MM.1S (cell line): Measurements from ENCODE around the gene GPR17.

Source experiments
- DNase-seq: peaks from one replicate; pipeline ENCODE4 v3.0.0-alpha.2; 2015
- H2AFZ ChIP-seq: fragments of 300-600 bp; sonication (generic); 2 replicates; pipeline ENCODE4 v1.6.0; 2016; ENCODE audit warnings: antibody characterized with exemption, low read length
- H3F3A ChIP-seq: fragments of 300-600 bp; sonication (generic); 2 replicates; pipeline ENCODE4 v1.6.1; 2016; ENCODE audit warnings: mild to moderate bottlenecking, antibody characterized with exemption, low read length, moderate library complexity, mixed read lengths; ENCODE audit not compliant: insufficient read depth
- H3K27ac ChIP-seq: fragments of 300-600 bp; sonication (generic); 2 replicates; pipeline ENCODE4 v1.5.1; 2016; ENCODE audit warnings: mild to moderate bottlenecking, low read length
- H3K27me3 ChIP-seq: fragments of 300-600 bp; sonication (generic); replicated peaks from 2 replicates; pipeline ENCODE4 v1.6.0; 2016; ENCODE audit warnings: low read length; ENCODE audit not compliant: insufficient read depth
- H3K36me3 ChIP-seq: fragments of 300-600 bp; sonication (generic); replicated peaks from 2 replicates; pipeline ENCODE4 v1.6.1; 2016; ENCODE audit warnings: mild to moderate bottlenecking, low read length, mixed read lengths; ENCODE audit not compliant: insufficient read depth
- H3K4me1 ChIP-seq: fragments of 300-600 bp; sonication (generic); 2 replicates; pipeline ENCODE4 v1.6.1; 2016; ENCODE audit warnings: low read length, mixed read lengths
- H3K4me2 ChIP-seq: fragments of 300-600 bp; sonication (generic); 2 replicates; pipeline ENCODE4 v1.6.0; 2016; ENCODE audit warnings: low read depth, low read length
- H3K4me3 ChIP-seq: fragments of 300-600 bp; sonication (generic); 2 replicates; pipeline ENCODE4 v1.5.1; 2016; ENCODE audit warnings: low read length, mixed read lengths
- H3K79me2 ChIP-seq: fragments of 300-600 bp; sonication (generic); 2 replicates; pipeline ENCODE4 v1.6.1; 2016; ENCODE audit warnings: mixed run types, low read length, mixed read lengths
- H3K9ac ChIP-seq: fragments of 300-600 bp; sonication (generic); 2 replicates; pipeline ENCODE4 v1.6.1; 2016; ENCODE audit warnings: low read length, mixed read lengths
- H3K9me2 ChIP-seq: fragments of 300-600 bp; sonication (generic); replicated peaks from 2 replicates; pipeline ENCODE4 v1.6.1; 2016; ENCODE audit warnings: mild to moderate bottlenecking, low read length, mixed read lengths; ENCODE audit not compliant: insufficient read depth
- H3K9me3 ChIP-seq: fragments of 300-600 bp; sonication (generic); replicated peaks from 2 replicates; pipeline ENCODE4 v1.6.1; 2016; ENCODE audit warnings: mild to moderate bottlenecking, low read length, mixed read lengths; ENCODE audit not compliant: insufficient read depth
- H4K20me1 ChIP-seq: fragments of 300-600 bp; sonication (generic); 2 replicates; pipeline ENCODE4 v1.6.1; 2016; ENCODE audit warnings: mild to moderate bottlenecking, low read length, moderate library complexity, mixed read lengths; ENCODE audit not compliant: insufficient read depth
- CTCF ChIP-seq: fragments of 300-600 bp; sonication (generic); IDR thresholded peaks from 2 replicates; pipeline ENCODE4 v1.5.1; 2016; ENCODE audit warnings: antibody characterized with exemption, low read length, mixed read lengths
- EZH2 ChIP-seq: fragments of 300-600 bp; sonication (generic); optimal IDR thresholded peaks from 2 replicates; pipeline ENCODE3; 2017; ENCODE audit warnings: low read depth, mild to moderate bottlenecking, antibody characterized with exemption, low read length, mixed read lengths
- EZH2phosphoT487 ChIP-seq: fragments of 300-600 bp; sonication (generic); IDR thresholded peaks from 2 replicates; pipeline ENCODE4 v1.6.1; 2018; ENCODE audit warnings: antibody characterized with exemption, low read length

Gene GPR17

GRCh38 chr2:127680706-127681287 lies 34.8 kb downstream of the GPR17 start:
- no peak overlapping the region for H2AFZ ChIP-seq
- no peak overlapping the region for H3K4me3 ChIP-seq

GRCh38 chr2:127681288-127681804 lies 35.4 kb downstream of the GPR17 start:
- H3K36me3 ChIP-seq, result no peaks in the 10 kb centered on the region
- no peaks in the 10 kb centered on the region for H4K20me1 ChIP-seq
- H3K27me3 ChIP-seq, result peaks cover 9% of the 10 kb centered on the region
- H3K79me2 ChIP-seq, result no peaks in the 10 kb centered on the region
- TF ChIP-seq CTCF, result no peak
- H3K4me3 ChIP-seq, result no peak overlapping the region
- no peaks in the 10 kb centered on the region for H3K4me1 ChIP-seq
- no peak overlapping the region for H3K27ac ChIP-seq
- no peaks in the 10 kb centered on the region for H3K9me3 ChIP-seq
- no peak overlapping the region for H2AFZ ChIP-seq
- H3K9me2 ChIP-seq, result no peaks in the 10 kb centered on the region
- H3K9ac ChIP-seq, result no peak overlapping the region
- H3F3A ChIP-seq, result no peaks in the 10 kb centered on the region
- no peak overlapping the region for H3K4me2 ChIP-seq
- DNase-seq, result no peak

More at GRCh38 chr2:127680706-127681287, 34.8 kb downstream of the GPR17 start:
- Histone ChIP-seq H3K36me3 (no peaks in the 10 kb centered on the region), H3K4me1 (no peaks in the 10 kb centered on the region), H3K27me3 (peaks cover 14% of the 10 kb centered on the region), H3K9me2 (no peaks in the 10 kb centered on the region), H3K9me3 (no peaks in the 10 kb centered on the region), H3F3A (no peaks in the 10 kb centered on the region), H3K27ac (no peak overlapping the region), H3K79me2 (no peaks in the 10 kb centered on the region), H4K20me1 (no peaks in the 10 kb centered on the region), H3K9ac (no peak overlapping the region), H3K4me2 (no peak overlapping the region)
- TF ChIP-seq EZH2, result no peak
- no peak for TF ChIP-seq CTCF
- DNase-seq, result no peak

GRCh38 chr2:127681976-127682857 lies 36.3 kb downstream of the GPR17 start:
- Histone ChIP-seq H3K4me1 (no peaks in the 10 kb centered on the region), H4K20me1 (no peaks in the 10 kb centered on the region), H3K4me3 (no peak overlapping the region), H3K27me3 (no peaks in the 10 kb centered on the region; the same call in 1 of the 2 replicates), H2AFZ (no peak overlapping the region), H3F3A (no peaks in the 10 kb centered on the region), H3K9ac (no peak overlapping the region), H3K79me2 (no peaks in the 10 kb centered on the region), H3K9me2 (no peaks in the 10 kb centered on the region), H3K9me3 (no peaks in the 10 kb centered on the region), H3K4me2 (no peak overlapping the region), H3K27ac (no peak overlapping the region), H3K36me3 (no peaks in the 10 kb centered on the region)
- TF ChIP-seq EZH2, result no peak
- TF ChIP-seq EZH2phosphoT487, result no peak
- no peak for TF ChIP-seq CTCF
- DNase-seq, result no peak
